HepG2 (cell line): ENCODE data around the gene FCN3. TPM values are rescaled to one million over a fixed set of nuclear protein-coding genes. Genes with fewer than 3 reads are reported as not detected.

Source experiments
- AGO2 ChIP-seq: fragments of 200-400 bp; formaldehyde crosslinking; optimal IDR thresholded peaks from 2 replicates; pipeline ENCODE3; 2017; ENCODE audit warnings: mild to moderate bottlenecking, low read depth, low read length, moderate library complexity
- FOXA3 ChIP-seq: IDR thresholded peaks from 2 replicates; pipeline ENCODE4 v1.6.1; 2016; ENCODE audit warnings: missing genetic modification reagents, missing compliant biosample characterization
- HIVEP1 ChIP-seq: sonication (generic); formaldehyde crosslinking; IDR thresholded peaks from 2 replicates; pipeline ENCODE4 v1.4.0; 2020; ENCODE audit warnings: mild to moderate bottlenecking, missing genetic modification reagents
- MAFF ChIP-seq: IDR thresholded peaks from 2 replicates; pipeline ENCODE4 v1.6.1; 2011; ENCODE audit warnings: low read depth, low read length, improper control_type of control experiment
- MBD4 ChIP-seq: IDR thresholded peaks from 2 replicates; pipeline ENCODE4 v1.6.1; 2012; ENCODE audit warnings: low read length, inconsistent platforms, borderline replicate concordance
- POLR2G ChIP-seq: fragments of 200-400 bp; formaldehyde crosslinking; IDR thresholded peaks from 2 replicates; pipeline ENCODE4 v1.6.1; 2018; ENCODE audit warnings: mild to moderate bottlenecking, low read depth, low read length, moderate library complexity
- RBFOX2 ChIP-seq: fragments of 200-400 bp; formaldehyde crosslinking; IDR thresholded peaks from 2 replicates; pipeline ENCODE4 v1.6.1; 2017; ENCODE audit warnings: low read depth, mild to moderate bottlenecking, low read length
- TBX3 ChIP-seq: fragments of 450-650 bp; IDR thresholded peaks from 2 replicates; pipeline ENCODE4 v1.6.1; 2017; ENCODE audit warnings: antibody characterized with exemption, mild to moderate bottlenecking, inconsistent platforms, borderline replicate concordance
- TCF7L2 ChIP-seq: IDR thresholded peaks from 2 replicates; pipeline ENCODE4 v1.6.1; 2011; ENCODE audit warnings: mild to moderate bottlenecking, low read depth, low read length, moderate library complexity
- ZFP36 ChIP-seq: fragments of 150-350 bp; IDR thresholded peaks from 2 replicates; pipeline ENCODE4 v1.6.1; 2018; ENCODE audit warnings: borderline replicate concordance, low read length, low read depth; ENCODE audit not compliant: partially characterized antibody
- ZNF367 ChIP-seq: sonication (generic); formaldehyde crosslinking; IDR thresholded peaks from 2 replicates; pipeline ENCODE4 v1.4.0; 2020; ENCODE audit warnings: missing genetic modification reagents, borderline replicate concordance
- ZNF577 ChIP-seq: sonication (generic); formaldehyde crosslinking; IDR thresholded peaks from 2 replicates; pipeline ENCODE4 v1.4.0; 2020; ENCODE audit warnings: mild to moderate bottlenecking, low read depth, missing genetic modification reagents, borderline replicate concordance
- ZNF614 ChIP-seq: IDR thresholded peaks from 2 replicates; pipeline ENCODE4 v1.6.1; 2018; ENCODE audit warnings: missing biosample characterization, missing genetic modification reagents, inconsistent platforms, borderline replicate concordance
- ZNF616 ChIP-seq: sonication (generic); formaldehyde crosslinking; IDR thresholded peaks from 2 replicates; pipeline ENCODE4 v1.5.0; 2020; ENCODE audit warnings: low read depth, mild to moderate bottlenecking, missing genetic modification reagents
- ZNF746 ChIP-seq: sonication (generic); formaldehyde crosslinking; IDR thresholded peaks from 2 replicates; pipeline ENCODE4 v1.8.0; 2022; ENCODE audit warnings: mild to moderate bottlenecking, missing genetic modification reagents
- ZNF781 ChIP-seq: sonication (generic); formaldehyde crosslinking; IDR thresholded peaks from 2 replicates; pipeline ENCODE4 v1.5.1; 2020; ENCODE audit warnings: borderline replicate concordance, mild to moderate bottlenecking, missing genetic modification reagents; ENCODE audit errors: not compliant biosample characterization
- ZNF816 ChIP-seq: sonication (generic); formaldehyde crosslinking; IDR thresholded peaks from 2 replicates; pipeline ENCODE4 v1.8.0; 2022; ENCODE audit warnings: missing genetic modification reagents, mild to moderate bottlenecking, borderline replicate concordance
- polyA plus RNA-seq, 8 experiments: library from polyadenylated mRNA; depleted of rRNA in 3 of 8; stranded (reverse) in 7 of 8; unstranded in 1 of 8; fragments of >200 nt; fragmentation: Illumina TruSeq in 4 of 8; extraction: Trizol in 4 of 8; gene quantifications; 2 replicates each; pipeline versions ENCODE4 v1.2.1 to v1.2.3, GENCODE V29; 2011 to 2016; ENCODE audit warnings: low read depth in 4 of 8, missing spikeins in 1 of 8, mixed read lengths in 1 of 8; ENCODE audit not compliant: insufficient read depth in 1 of 8
- total RNA-seq, 5 experiments: library from RNA; depleted of rRNA; stranded (reverse); fragments of >200 nt; fragmentation: Illumina TruSeq; extraction: Trizol; gene quantifications; 2 replicates each; pipeline ENCODE4 v1.2.3, GENCODE V29; 2016; ENCODE audit warnings: low read depth in 1 of 5
- TF ChIP-seq, protein P1 (sequence below): sonication (generic); formaldehyde crosslinking; conservative IDR thresholded peaks from 2 replicates; pipeline ENCODE4 v1.8.0; 2022; ENCODE audit warnings: low read depth, missing genetic modification reagents
- TF ChIP-seq, protein P2 (sequence below): sonication (generic); formaldehyde crosslinking; IDR thresholded peaks from 2 replicates; pipeline ENCODE4 v1.5.1; 2020; ENCODE audit warnings: mild to moderate bottlenecking, missing genetic modification reagents, moderate library complexity
- TF ChIP-seq, protein P3 (sequence below): IDR thresholded peaks from 2 replicates; pipeline ENCODE4 v1.6.1; 2012; ENCODE audit warnings: low read length, improper control_type of control experiment

Gene FCN3
- total and polyA plus RNA-seq, 2 of the 13 experiments (the other 11 are each of a cell fraction or from before 2014, with no cell fraction given), result not detected

DNA sequence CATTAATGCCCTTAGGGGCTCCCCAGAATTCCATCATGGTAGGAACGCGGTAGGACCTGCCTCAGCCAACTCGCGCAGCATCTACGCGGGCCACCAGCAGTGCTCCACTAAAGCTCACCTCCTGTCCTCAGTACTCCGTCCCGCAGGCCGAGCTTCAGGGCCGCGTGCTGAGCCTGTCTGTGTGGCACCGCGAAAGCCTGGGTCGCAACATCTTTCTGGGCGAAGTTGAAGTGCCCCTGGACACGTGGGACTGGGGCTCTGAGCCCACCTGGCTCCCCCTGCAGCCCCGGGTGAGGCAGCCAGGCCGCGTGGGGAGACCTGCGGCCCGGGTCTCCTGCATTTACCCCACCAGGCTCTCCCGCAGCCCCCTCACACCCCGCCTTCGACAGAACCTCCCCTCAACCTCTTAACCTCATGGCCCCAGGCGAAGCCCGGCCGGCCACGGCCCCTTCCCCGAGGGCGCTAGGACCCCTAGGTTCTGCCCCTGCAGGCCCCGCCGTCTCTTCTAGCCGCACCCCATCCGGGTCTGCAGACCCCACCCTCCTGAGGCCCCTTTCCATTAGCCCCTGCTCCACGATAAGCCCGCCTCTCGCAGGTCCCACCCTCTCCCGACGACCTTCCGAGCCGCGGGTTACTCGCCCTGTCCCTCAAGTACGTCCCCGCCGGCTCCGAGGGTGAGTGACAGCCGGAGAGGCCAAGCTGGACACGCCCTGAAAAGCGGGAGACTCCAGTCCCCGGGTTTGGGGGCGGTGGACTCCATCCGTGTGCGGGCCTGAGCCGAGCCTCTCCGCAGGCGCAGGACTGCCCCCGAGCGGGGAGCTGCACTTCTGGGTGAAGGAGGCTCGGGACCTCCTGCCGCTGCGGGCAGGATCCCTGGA lies 23.7 kb downstream of the FCN3 start (continued):
- no peak for TF ChIP-seq TCF7L2
- TF ChIP-seq, protein P1, sequence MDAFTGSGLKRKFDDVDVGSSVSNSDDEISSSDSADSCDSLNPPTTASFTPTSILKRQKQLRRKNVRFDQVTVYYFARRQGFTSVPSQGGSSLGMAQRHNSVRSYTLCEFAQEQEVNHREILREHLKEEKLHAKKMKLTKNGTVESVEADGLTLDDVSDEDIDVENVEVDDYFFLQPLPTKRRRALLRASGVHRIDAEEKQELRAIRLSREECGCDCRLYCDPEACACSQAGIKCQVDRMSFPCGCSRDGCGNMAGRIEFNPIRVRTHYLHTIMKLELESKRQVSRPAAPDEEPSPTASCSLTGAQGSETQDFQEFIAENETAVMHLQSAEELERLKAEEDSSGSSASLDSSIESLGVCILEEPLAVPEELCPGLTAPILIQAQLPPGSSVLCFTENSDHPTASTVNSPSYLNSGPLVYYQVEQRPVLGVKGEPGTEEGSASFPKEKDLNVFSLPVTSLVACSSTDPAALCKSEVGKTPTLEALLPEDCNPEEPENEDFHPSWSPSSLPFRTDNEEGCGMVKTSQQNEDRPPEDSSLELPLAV (CRISPR knock-in tag), result no peak
- TF ChIP-seq ZNF367 (CRISPR knock-in tag), result no peak
- no peak for TF ChIP-seq ZFP36
- no peak for TF ChIP-seq ZNF816 (CRISPR knock-in tag)
- TF ChIP-seq TBX3, result no peak
- TF ChIP-seq, protein P2, sequence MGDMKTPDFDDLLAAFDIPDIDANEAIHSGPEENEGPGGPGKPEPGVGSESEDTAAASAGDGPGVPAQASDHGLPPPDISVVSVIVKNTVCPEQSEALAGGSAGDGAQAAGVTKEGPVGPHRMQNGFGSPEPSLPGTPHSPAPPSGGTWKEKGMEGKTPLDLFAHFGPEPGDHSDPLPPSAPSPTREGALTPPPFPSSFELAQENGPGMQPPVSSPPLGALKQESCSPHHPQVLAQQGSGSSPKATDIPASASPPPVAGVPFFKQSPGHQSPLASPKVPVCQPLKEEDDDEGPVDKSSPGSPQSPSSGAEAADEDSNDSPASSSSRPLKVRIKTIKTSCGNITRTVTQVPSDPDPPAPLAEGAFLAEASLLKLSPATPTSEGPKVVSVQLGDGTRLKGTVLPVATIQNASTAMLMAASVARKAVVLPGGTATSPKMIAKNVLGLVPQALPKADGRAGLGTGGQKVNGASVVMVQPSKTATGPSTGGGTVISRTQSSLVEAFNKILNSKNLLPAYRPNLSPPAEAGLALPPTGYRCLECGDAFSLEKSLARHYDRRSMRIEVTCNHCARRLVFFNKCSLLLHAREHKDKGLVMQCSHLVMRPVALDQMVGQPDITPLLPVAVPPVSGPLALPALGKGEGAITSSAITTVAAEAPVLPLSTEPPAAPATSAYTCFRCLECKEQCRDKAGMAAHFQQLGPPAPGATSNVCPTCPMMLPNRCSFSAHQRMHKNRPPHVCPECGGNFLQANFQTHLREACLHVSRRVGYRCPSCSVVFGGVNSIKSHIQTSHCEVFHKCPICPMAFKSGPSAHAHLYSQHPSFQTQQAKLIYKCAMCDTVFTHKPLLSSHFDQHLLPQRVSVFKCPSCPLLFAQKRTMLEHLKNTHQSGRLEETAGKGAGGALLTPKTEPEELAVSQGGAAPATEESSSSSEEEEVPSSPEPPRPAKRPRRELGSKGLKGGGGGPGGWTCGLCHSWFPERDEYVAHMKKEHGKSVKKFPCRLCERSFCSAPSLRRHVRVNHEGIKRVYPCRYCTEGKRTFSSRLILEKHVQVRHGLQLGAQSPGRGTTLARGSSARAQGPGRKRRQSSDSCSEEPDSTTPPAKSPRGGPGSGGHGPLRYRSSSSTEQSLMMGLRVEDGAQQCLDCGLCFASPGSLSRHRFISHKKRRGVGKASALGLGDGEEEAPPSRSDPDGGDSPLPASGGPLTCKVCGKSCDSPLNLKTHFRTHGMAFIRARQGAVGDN (CRISPR knock-in tag), result peak; percentile 75
- TF ChIP-seq, protein P3, sequence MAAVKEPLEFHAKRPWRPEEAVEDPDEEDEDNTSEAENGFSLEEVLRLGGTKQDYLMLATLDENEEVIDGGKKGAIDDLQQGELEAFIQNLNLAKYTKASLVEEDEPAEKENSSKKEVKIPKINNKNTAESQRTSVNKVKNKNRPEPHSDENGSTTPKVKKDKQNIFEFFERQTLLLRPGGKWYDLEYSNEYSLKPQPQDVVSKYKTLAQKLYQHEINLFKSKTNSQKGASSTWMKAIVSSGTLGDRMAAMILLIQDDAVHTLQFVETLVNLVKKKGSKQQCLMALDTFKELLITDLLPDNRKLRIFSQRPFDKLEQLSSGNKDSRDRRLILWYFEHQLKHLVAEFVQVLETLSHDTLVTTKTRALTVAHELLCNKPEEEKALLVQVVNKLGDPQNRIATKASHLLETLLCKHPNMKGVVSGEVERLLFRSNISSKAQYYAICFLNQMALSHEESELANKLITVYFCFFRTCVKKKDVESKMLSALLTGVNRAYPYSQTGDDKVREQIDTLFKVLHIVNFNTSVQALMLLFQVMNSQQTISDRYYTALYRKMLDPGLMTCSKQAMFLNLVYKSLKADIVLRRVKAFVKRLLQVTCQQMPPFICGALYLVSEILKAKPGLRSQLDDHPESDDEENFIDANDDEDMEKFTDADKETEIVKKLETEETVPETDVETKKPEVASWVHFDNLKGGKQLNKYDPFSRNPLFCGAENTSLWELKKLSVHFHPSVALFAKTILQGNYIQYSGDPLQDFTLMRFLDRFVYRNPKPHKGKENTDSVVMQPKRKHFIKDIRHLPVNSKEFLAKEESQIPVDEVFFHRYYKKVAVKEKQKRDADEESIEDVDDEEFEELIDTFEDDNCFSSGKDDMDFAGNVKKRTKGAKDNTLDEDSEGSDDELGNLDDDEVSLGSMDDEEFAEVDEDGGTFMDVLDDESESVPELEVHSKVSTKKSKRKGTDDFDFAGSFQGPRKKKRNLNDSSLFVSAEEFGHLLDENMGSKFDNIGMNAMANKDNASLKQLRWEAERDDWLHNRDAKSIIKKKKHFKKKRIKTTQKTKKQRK, result no peak
- TF ChIP-seq ZNF614, result peak; percentile 24; the same call in 1 of the 2 replicates
- TF ChIP-seq HIVEP1 (CRISPR knock-in tag), result no peak
- no peak; the same call in 1 of the 2 replicates for TF ChIP-seq POLR2G
- no peak for TF ChIP-seq ZNF781 (CRISPR knock-in tag)
- TF ChIP-seq ZNF746 (CRISPR knock-in tag), result no peak
- TF ChIP-seq AGO2, result peak; percentile 83
- no peak for TF ChIP-seq MBD4
- TF ChIP-seq ZNF616, result no peak
- no peak for TF ChIP-seq MAFF
- peak; percentile 35; the same call in 1 of the 2 replicates for TF ChIP-seq RBFOX2
- no peak for TF ChIP-seq FOXA3 (CRISPR knock-in tag)
- TF ChIP-seq ZNF577 (CRISPR knock-in tag), result no peak
